Measurements from ENCODE around the gene TMEM190.

Gene TMEM190

GRCh38 chr19:55424518-55424917 is 47.9 kb downstream of the TMEM190 start:
- DNase-seq, result no peak

GRCh38 chr19:55426042-55426441 is 49.4 kb downstream of the TMEM190 start:
- no peak for DNase-seq

Measured in right hindlimb (tissue), 1 donor.